ENCODE results near the gene RMP24.

The RMP24 gene

DNA sequence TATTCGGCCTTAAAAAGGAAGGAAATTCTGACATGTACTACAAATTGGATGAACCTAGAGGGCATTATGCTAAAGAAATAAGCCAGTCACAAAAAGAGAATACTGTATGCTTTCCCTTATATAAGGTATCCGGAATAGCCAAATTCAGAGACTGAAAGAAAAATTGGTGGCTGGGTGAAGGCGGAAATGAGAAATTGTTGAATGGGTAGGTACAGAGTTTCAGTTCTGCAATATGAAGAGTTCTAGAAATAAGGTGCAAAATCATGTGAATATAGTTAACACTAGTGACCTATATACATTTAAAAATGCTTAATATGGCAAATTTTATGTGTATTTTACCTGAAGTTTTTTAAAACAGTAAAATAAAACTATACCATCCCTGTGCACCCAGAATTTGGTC, 43.1 kb downstream of the RMP24 start:
- H3K4me3 Mint-ChIP-seq, result no peak overlapping the region
- no peaks in the 10 kb centered on the region for H3K4me1 Mint-ChIP-seq
- no peaks in the 10 kb centered on the region for H3K36me3 Mint-ChIP-seq (ENCODE audit: low read depth)

DNA sequence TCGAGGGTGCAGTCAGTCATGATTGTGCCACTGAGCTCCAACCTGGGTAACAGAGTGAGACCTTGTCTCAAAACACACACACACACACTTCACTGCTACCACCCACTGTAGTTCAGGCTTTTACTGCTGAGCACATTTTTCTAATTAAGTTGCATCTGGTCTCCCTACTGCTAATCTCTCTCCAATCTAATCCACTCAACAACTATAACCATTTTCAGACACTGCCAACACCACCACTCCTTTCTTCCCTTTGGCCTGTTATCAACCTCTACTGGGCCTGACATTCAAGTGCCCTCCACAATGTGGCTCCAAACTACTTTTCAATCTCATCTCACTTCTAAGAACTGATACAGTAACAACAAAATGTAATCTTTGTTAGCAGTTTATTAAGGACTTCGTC, 44.8 kb downstream of the RMP24 start:
- TF ChIP-seq, protein P1, sequence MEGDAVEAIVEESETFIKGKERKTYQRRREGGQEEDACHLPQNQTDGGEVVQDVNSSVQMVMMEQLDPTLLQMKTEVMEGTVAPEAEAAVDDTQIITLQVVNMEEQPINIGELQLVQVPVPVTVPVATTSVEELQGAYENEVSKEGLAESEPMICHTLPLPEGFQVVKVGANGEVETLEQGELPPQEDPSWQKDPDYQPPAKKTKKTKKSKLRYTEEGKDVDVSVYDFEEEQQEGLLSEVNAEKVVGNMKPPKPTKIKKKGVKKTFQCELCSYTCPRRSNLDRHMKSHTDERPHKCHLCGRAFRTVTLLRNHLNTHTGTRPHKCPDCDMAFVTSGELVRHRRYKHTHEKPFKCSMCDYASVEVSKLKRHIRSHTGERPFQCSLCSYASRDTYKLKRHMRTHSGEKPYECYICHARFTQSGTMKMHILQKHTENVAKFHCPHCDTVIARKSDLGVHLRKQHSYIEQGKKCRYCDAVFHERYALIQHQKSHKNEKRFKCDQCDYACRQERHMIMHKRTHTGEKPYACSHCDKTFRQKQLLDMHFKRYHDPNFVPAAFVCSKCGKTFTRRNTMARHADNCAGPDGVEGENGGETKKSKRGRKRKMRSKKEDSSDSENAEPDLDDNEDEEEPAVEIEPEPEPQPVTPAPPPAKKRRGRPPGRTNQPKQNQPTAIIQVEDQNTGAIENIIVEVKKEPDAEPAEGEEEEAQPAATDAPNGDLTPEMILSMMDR (conservative IDR thresholded peaks at IDR 0.05), result no peak
- no peaks in the 10 kb centered on the region for H3K4me1 Mint-ChIP-seq
- no peaks in the 10 kb centered on the region for H3K9me3 ChIP-seq (ENCODE audit: control insufficient read depth, low read length)
- H3K4me3 Mint-ChIP-seq, result no peak overlapping the region
- DNase-seq, result no peak
- no peaks in the 10 kb centered on the region for H3K27me3 Mint-ChIP-seq (ENCODE audit: insufficient read depth)
- no peak overlapping the region for H3K27ac Mint-ChIP-seq
- no peaks in the 10 kb centered on the region for H3K9me3 Mint-ChIP-seq
- no peak overlapping the region for H3K9ac ChIP-seq (ENCODE audit: extremely low read depth, low read length, poor library complexity, severe bottlenecking)
- H3K36me3 ChIP-seq (ENCODE audit: control insufficient read depth, insufficient read depth, low read length), result no peaks in the 10 kb centered on the region
- no peaks in the 10 kb centered on the region for H3K4me1 ChIP-seq (ENCODE audit: control insufficient read depth, insufficient read depth, low read length)
- 86% methylated on average over 2 of the region's 2 CpGs; no CpG with 5 or more reads in 1 of the 2 experiments for WGBS, 2 experiments (ENCODE audit: insufficient coverage in 1 of 2, insufficient read length in 1 of 2)
- no peaks in the 10 kb centered on the region for H3K27me3 ChIP-seq (ENCODE audit: control insufficient read depth, insufficient read depth, low read length, poor library complexity, severe bottlenecking)
- no peak overlapping the region for H3K4me3 ChIP-seq (ENCODE audit: low read length)
- no peak overlapping the region for H3K27ac ChIP-seq (ENCODE audit: low read depth, low read length)
- H3K36me3 Mint-ChIP-seq (ENCODE audit: low read depth), result no peaks in the 10 kb centered on the region

More for the DNA sequence above, 43.1 kb downstream of the RMP24 start:
- H3K27ac ChIP-seq (ENCODE audit: low read depth, low read length), result no peak overlapping the region
- H3K4me3 ChIP-seq (ENCODE audit: low read length), result no peak overlapping the region
- H3K36me3 ChIP-seq (ENCODE audit: control insufficient read depth, insufficient read depth, low read length), result no peaks in the 10 kb centered on the region
- H3K9me3 Mint-ChIP-seq, result no peaks in the 10 kb centered on the region
- TF ChIP-seq, protein P1 (conservative IDR thresholded peaks at IDR 0.05), result no peak
- H3K4me1 ChIP-seq (ENCODE audit: control insufficient read depth, insufficient read depth, low read length), result no peaks in the 10 kb centered on the region
- DNase-seq, result no peak
- H3K9me3 ChIP-seq (ENCODE audit: control insufficient read depth, low read length), result no peaks in the 10 kb centered on the region
- WGBS, 2 experiments (ENCODE audit: insufficient coverage in 1 of 2, insufficient read length in 1 of 2), result 89 to 95% methylated on average over 3 of the region's 3 CpGs
- H3K27ac Mint-ChIP-seq, result no peak overlapping the region
- H3K9ac ChIP-seq (ENCODE audit: extremely low read depth, low read length, poor library complexity, severe bottlenecking), result no peak overlapping the region
- H3K27me3 ChIP-seq (ENCODE audit: control insufficient read depth, insufficient read depth, low read length, poor library complexity, severe bottlenecking), result no peaks in the 10 kb centered on the region
- no peaks in the 10 kb centered on the region for H3K27me3 Mint-ChIP-seq (ENCODE audit: insufficient read depth)

DNA sequence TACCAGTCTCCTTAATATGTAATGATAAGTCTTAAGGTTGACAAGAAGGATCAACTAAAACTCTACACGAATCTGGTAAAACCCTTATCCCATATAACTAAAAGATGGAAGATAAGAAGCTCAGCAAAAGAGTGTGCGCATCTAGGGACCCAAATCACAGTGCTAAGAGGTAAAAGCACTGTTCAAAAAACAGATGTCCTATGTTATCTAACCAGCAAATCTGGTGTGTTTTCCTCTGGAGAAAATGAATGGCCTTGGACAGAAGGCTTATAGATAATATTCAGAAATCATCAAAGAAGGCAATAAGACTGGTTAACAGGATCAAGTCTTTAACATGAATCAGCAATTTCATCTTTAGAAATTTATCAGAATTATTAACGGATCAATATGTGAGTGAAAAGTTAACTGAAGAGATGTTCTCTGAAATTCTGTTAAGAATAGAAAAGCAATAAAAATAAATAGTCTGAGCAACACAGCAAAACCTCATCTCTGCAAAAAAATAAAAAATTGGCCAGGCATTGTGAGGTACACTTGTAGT, 47.8 kb downstream of the RMP24 start:
- Histone ChIP-seq H3K9me3 (ENCODE audit: control insufficient read depth, low read length) (no peaks in the 10 kb centered on the region), H3K27ac (ENCODE audit: low read depth, low read length) (no peak overlapping the region), H3K4me1 (ENCODE audit: control insufficient read depth, insufficient read depth, low read length) (no peaks in the 10 kb centered on the region), H3K27me3 (ENCODE audit: control insufficient read depth, insufficient read depth, low read length, poor library complexity, severe bottlenecking) (no peaks in the 10 kb centered on the region), H3K36me3 (ENCODE audit: control insufficient read depth, insufficient read depth, low read length) (peaks cover 27% of the 10 kb centered on the region), H3K4me3 (ENCODE audit: low read length) (no peak overlapping the region), H3K9ac (ENCODE audit: extremely low read depth, low read length, poor library complexity, severe bottlenecking) (no peak overlapping the region)
- Mint-ChIP-seq H3K9me3 (no peaks in the 10 kb centered on the region), H3K27ac (no peak overlapping the region), H3K4me1 (no peaks in the 10 kb centered on the region), H3K4me3 (no peak overlapping the region), H3K27me3 (ENCODE audit: insufficient read depth) (no peaks in the 10 kb centered on the region), H3K36me3 (ENCODE audit: low read depth) (peaks cover 16% of the 10 kb centered on the region)
- no peak for DNase-seq
- TF ChIP-seq, protein P1 (conservative IDR thresholded peaks at IDR 0.05), result no peak
- WGBS, 2 experiments (ENCODE audit: insufficient coverage in 1 of 2, insufficient read length in 1 of 2), result 100% methylated on average over 1 to 2 of the region's 3 CpGs

All from endodermal cell (in vitro differentiated cells).